ENCODE data around the gene RAPGEF5. TPM values are rescaled to one million over a fixed set of nuclear protein-coding genes. Genes with fewer than 3 reads are reported as not detected.

The RAPGEF5 gene
- total and polyA plus RNA-seq, 10 donors, result 10.2 to 335 (median 184) TPM

GRCh38 chr7:22231806-22232205 is 125.1 kb downstream of the RAPGEF5 start:
- Histone ChIP-seq H3K4me1 (no peaks in the 10 kb centered on the region), H3K27me3 (replicated peaks in 1 of 7) (no peaks in the 10 kb centered on the region), H3K9me3 (no peaks in the 10 kb centered on the region), H3K4me3 (no peak overlapping the region), H3K36me3 (no peaks in the 10 kb centered on the region), H3K27ac (no peak overlapping the region)
- DNase-seq, result no peak
- intact Hi-C loops (cut with DNase I; ENCODE audit: low total_unique reads), result no loop called here
- TF ChIP-seq POLR2AphosphoS5 (IDR thresholded peaks at IDR 0.05) (no peak), POLR2A (IDR thresholded peaks at IDR 0.05) (no peak), CTCF (IDR thresholded peaks at IDR 0.05 in 8 of 11, conservative IDR thresholded peaks at IDR 0.05 in 3 of 11) (no peak)
- 88 to 93% (median 90%) methylated on average over 3 of the region's 3 CpGs for WGBS, 5 donors

DNA sequence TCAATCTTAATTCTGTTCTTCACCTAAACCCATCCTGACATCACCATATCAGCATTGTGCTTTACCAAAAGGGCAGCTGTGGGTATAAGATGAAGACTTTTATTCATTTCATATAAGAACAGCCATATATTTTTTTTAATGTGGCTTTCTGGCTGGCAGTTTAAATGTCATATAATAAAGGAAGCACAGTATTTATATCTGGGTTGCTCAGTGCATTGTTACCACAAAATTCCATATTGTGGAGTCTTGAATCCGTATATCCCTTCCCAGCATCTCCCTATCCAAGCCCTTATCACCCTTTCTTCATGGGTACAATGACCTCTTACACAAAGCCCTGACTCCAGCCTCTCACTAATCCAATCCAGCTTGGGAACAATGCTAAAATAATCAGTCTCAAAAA is 125.8 kb downstream of the RAPGEF5 start:
- 12 to 90% (median 73%) methylated on average over 1 of the region's 1 CpG for WGBS, 5 donors
- DNase-seq, result no peak
- Histone ChIP-seq H3K4me1 (no peaks in the 10 kb centered on the region), H3K9me3 (no peaks in the 10 kb centered on the region), H3K27ac (no peak overlapping the region), H3K27me3 (replicated peaks in 1 of 7) (no peaks in the 10 kb centered on the region), H3K36me3 (no peaks in the 10 kb centered on the region), H3K4me3 (no peak overlapping the region)
- intact Hi-C loops (cut with DNase I; ENCODE audit: low total_unique reads), result no loop called here
- TF ChIP-seq POLR2A (IDR thresholded peaks at IDR 0.05) (no peak), CTCF (IDR thresholded peaks at IDR 0.05 in 8 of 11, conservative IDR thresholded peaks at IDR 0.05 in 3 of 11) (no peak), POLR2AphosphoS5 (IDR thresholded peaks at IDR 0.05) (no peak)

DNA sequence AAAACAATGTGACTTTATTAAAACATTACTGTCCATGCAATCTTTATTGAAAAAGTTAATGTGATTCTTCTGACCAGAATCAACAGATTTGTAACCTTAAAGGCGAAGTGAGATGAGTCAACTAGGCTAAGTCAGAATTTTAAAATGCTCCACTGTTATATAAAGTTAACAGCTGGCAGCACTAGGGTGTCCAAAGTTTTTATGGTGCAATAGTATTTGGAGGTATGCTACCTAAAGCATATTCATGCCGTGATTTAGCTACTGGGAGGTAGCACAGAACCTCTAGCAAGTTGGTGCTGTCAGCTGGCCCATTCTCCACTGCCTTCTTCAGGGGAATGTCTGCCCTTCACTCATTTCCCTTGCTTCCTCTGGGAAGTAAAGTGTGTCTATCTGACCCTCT is 126.7 kb downstream of the RAPGEF5 start:
- intact Hi-C loops (cut with DNase I; ENCODE audit: low total_unique reads), result no loop called here
- H3K27me3 ChIP-seq (replicated peaks in 1 of 7), result no peaks in the 10 kb centered on the region
- no peak for TF ChIP-seq POLR2A (IDR thresholded peaks at IDR 0.05)
- TF ChIP-seq CTCF (IDR thresholded peaks at IDR 0.05 in 8 of 11, conservative IDR thresholded peaks at IDR 0.05 in 3 of 11), result no peak
- no peak for TF ChIP-seq POLR2AphosphoS5 (IDR thresholded peaks at IDR 0.05)

DNA sequence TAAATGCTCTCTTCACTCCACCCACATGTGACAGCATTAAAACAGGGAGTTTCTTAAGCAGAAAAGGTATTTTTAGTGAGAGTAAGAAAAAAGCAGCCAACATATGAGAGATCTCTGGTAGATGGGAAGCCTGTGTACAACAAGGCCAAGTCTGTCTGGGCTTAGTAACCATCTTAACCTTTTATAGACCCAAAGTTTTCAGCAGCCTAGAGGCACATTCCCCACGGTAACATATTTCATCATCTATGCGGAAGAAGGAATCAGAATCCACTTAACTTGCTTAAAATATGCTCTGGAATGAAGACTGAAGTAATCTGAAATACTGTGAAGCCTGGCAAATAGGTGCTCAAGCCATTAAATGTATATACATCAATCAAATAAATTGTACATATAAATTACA is 127.8 kb downstream of the RAPGEF5 start:
- Histone ChIP-seq H3K27me3 (replicated peaks in 1 of 7) (no peaks in the 10 kb centered on the region), H3K27ac (no peak overlapping the region), H3K4me3 (no peak overlapping the region), H3K9me3 (no peaks in the 10 kb centered on the region), H3K36me3 (no peaks in the 10 kb centered on the region), H3K4me1 (peaks cover 0 to 4% (median 0%) of the 10 kb centered on the region in 6 donors)
- intact Hi-C loops (cut with DNase I; ENCODE audit: low total_unique reads), result no loop called here
- 86 to 90% (median 87%) methylated on average over 2 of the region's 2 CpGs for WGBS, 5 donors
- no peak for TF ChIP-seq POLR2A (IDR thresholded peaks at IDR 0.05)
- no peak for TF ChIP-seq CTCF (IDR thresholded peaks at IDR 0.05 in 8 of 11, conservative IDR thresholded peaks at IDR 0.05 in 3 of 11)
- no peak for TF ChIP-seq POLR2AphosphoS5 (IDR thresholded peaks at IDR 0.05)
- no peak for DNase-seq

More for the DNA sequence above, 126.7 kb downstream of the RAPGEF5 start:
- no peak for DNase-seq
- WGBS, 5 donors, result 83 to 95% (median 93%) methylated on average over 2 of the region's 2 CpGs
- Histone ChIP-seq H3K27ac (no peak overlapping the region), H3K4me3 (no peak overlapping the region), H3K4me1 (no peaks in the 10 kb centered on the region), H3K9me3 (no peaks in the 10 kb centered on the region), H3K36me3 (no peaks in the 10 kb centered on the region)
